ENCODE results near the gene ADH1B.
"Not testable (repeated sequence)": the region's sequence is repeated elsewhere in the genome, so short reads cannot be mapped to it uniquely, and the experiment has no call there.

ADH1B gene

GRCh38 chr4:99324979-99325378 is 3.8 kb upstream of the ADH1B start:
- no peaks in the 10 kb centered on the region for H3K9me2 ChIP-seq (replicated peaks; ENCODE audit: low read depth, low read length)
- H3K4me2 ChIP-seq (ENCODE audit: low read depth, low read length, poor library complexity, severe bottlenecking): no peak overlapping the region
- no peak for TF ChIP-seq EZH2phosphoT487 (IDR thresholded peaks at IDR 0.05; ENCODE audit: borderline replicate concordance)
- TF ChIP-seq CTCF (conservative IDR thresholded peaks at IDR 0.05; ENCODE audit: low read length): no peak

GRCh38 chr4:99324361-99324760 is 3.2 kb upstream of the ADH1B start:
- Histone ChIP-seq H3K4me1 (ENCODE audit: insufficient read depth, low read length, poor library complexity, severe bottlenecking) (no peaks in the 10 kb centered on the region), H3K4me3 (ENCODE audit: low read length, poor library complexity, severe bottlenecking) (no peak overlapping the region), H3K4me2 (ENCODE audit: low read depth, low read length, poor library complexity, severe bottlenecking) (no peak overlapping the region), H3K9me2 (replicated peaks; ENCODE audit: low read depth, low read length) (no peaks in the 10 kb centered on the region), H2AFZ (ENCODE audit: low read length) (no peak overlapping the region), H3K9me3 (ENCODE audit: insufficient read depth, low read depth, low read length) (no peaks in the 10 kb centered on the region), H3K36me3 (ENCODE audit: insufficient read depth, low read length) (no peaks in the 10 kb centered on the region), H3K79me2 (ENCODE audit: insufficient read depth, low read length) (no peaks in the 10 kb centered on the region), H3K27me3 (ENCODE audit: insufficient read depth, low read length, poor library complexity, severe bottlenecking) (no peaks in the 10 kb centered on the region), H3F3A (ENCODE audit: low read depth) (no peaks in the 10 kb centered on the region), H3K9ac (ENCODE audit: low read depth, low read length, poor library complexity, severe bottlenecking) (no peak overlapping the region), H4K20me1 (ENCODE audit: insufficient read depth, low read length, poor library complexity, severe bottlenecking) (no peaks in the 10 kb centered on the region)
- TF ChIP-seq CTCF (conservative IDR thresholded peaks at IDR 0.05; ENCODE audit: low read length): no peak
- no peak for TF ChIP-seq EZH2phosphoT487 (IDR thresholded peaks at IDR 0.05; ENCODE audit: borderline replicate concordance)

More at GRCh38 chr4:99324979-99325378, 3.8 kb upstream of the ADH1B start:
- H3K4me3 ChIP-seq (ENCODE audit: low read length, poor library complexity, severe bottlenecking): no peak overlapping the region
- no peaks in the 10 kb centered on the region for H3K9me3 ChIP-seq (ENCODE audit: insufficient read depth, low read depth, low read length)
- H3K27me3 ChIP-seq (ENCODE audit: insufficient read depth, low read length, poor library complexity, severe bottlenecking): no peaks in the 10 kb centered on the region
- no peaks in the 10 kb centered on the region for H3K79me2 ChIP-seq (ENCODE audit: insufficient read depth, low read length)
- no peaks in the 10 kb centered on the region for H3F3A ChIP-seq (ENCODE audit: low read depth)
- no peak overlapping the region for H3K9ac ChIP-seq (ENCODE audit: low read depth, low read length, poor library complexity, severe bottlenecking)
- no peaks in the 10 kb centered on the region for H4K20me1 ChIP-seq (ENCODE audit: insufficient read depth, low read length, poor library complexity, severe bottlenecking)
- no peak overlapping the region for H2AFZ ChIP-seq (ENCODE audit: low read length)
- H3K4me1 ChIP-seq (ENCODE audit: insufficient read depth, low read length, poor library complexity, severe bottlenecking): no peaks in the 10 kb centered on the region
- H3K36me3 ChIP-seq (ENCODE audit: insufficient read depth, low read length): no peaks in the 10 kb centered on the region

GRCh38 chr4:99323756-99324155 is 2.6 kb upstream of the ADH1B start:
- no peaks in the 10 kb centered on the region for H3K9me2 ChIP-seq (replicated peaks; ENCODE audit: low read depth, low read length)
- H3F3A ChIP-seq (ENCODE audit: low read depth): no peaks in the 10 kb centered on the region
- no peaks in the 10 kb centered on the region for H3K9me3 ChIP-seq (ENCODE audit: insufficient read depth, low read depth, low read length)
- H4K20me1 ChIP-seq (ENCODE audit: insufficient read depth, low read length, poor library complexity, severe bottlenecking): no peaks in the 10 kb centered on the region
- no peak overlapping the region for H3K4me3 ChIP-seq (ENCODE audit: low read length, poor library complexity, severe bottlenecking)
- TF ChIP-seq CTCF (conservative IDR thresholded peaks at IDR 0.05; ENCODE audit: low read length) (no peak), EZH2phosphoT487 (IDR thresholded peaks at IDR 0.05; ENCODE audit: borderline replicate concordance) (no peak)
- no peaks in the 10 kb centered on the region for H3K36me3 ChIP-seq (ENCODE audit: insufficient read depth, low read length)
- H3K4me1 ChIP-seq (ENCODE audit: insufficient read depth, low read length, poor library complexity, severe bottlenecking): no peaks in the 10 kb centered on the region
- H3K27me3 ChIP-seq (ENCODE audit: insufficient read depth, low read length, poor library complexity, severe bottlenecking): no peaks in the 10 kb centered on the region
- H2AFZ ChIP-seq (ENCODE audit: low read length): no peak overlapping the region
- no peak overlapping the region for H3K4me2 ChIP-seq (ENCODE audit: low read depth, low read length, poor library complexity, severe bottlenecking)
- no peak overlapping the region for H3K9ac ChIP-seq (ENCODE audit: low read depth, low read length, poor library complexity, severe bottlenecking)
- no peaks in the 10 kb centered on the region for H3K79me2 ChIP-seq (ENCODE audit: insufficient read depth, low read length)

- H3K9ac ChIP-seq (ENCODE audit: low read depth, low read length, poor library complexity, severe bottlenecking); H3K9me3 ChIP-seq (ENCODE audit: insufficient read depth, low read depth, low read length); H2AFZ ChIP-seq (ENCODE audit: low read length); H3K4me3 ChIP-seq (ENCODE audit: low read length, poor library complexity, severe bottlenecking); H3K9me2 ChIP-seq (replicated peaks; ENCODE audit: low read depth, low read length); H3K36me3 ChIP-seq (ENCODE audit: insufficient read depth, low read length); H3K4me2 ChIP-seq (ENCODE audit: low read depth, low read length, poor library complexity, severe bottlenecking); H3F3A ChIP-seq (ENCODE audit: low read depth); H3K27me3 ChIP-seq (ENCODE audit: insufficient read depth, low read length, poor library complexity, severe bottlenecking); H4K20me1 ChIP-seq (ENCODE audit: insufficient read depth, low read length, poor library complexity, severe bottlenecking); H3K4me1 ChIP-seq (ENCODE audit: insufficient read depth, low read length, poor library complexity, severe bottlenecking); H3K79me2 ChIP-seq (ENCODE audit: insufficient read depth, low read length): not testable (repeated sequence)
Observed at GRCh38 chr4:99317811-99318210, 3.4 kb downstream of the ADH1B start.

Data from Loucy (cell line).